Hepatocyte (in vitro differentiated cells): ENCODE data around the gene PRKAR2A. TPM values are rescaled to one million over a fixed set of nuclear protein-coding genes. Genes with fewer than 3 reads are reported as not detected.
"Not testable (repeated sequence)": the region's sequence is repeated elsewhere in the genome, so short reads cannot be mapped to it uniquely, and the experiment has no call there.

Experiments
- DNase-seq: peaks from one replicate; pipeline ENCODE4 v3.0.0-alpha.2; 2016; ENCODE audit warnings: low spot score
- H2AFZ ChIP-seq: fragments of 200-600 bp; sonication (generic); 2 replicates; pipeline ENCODE4 v1.6.0; 2016; ENCODE audit warnings: antibody characterized with exemption, mild to moderate bottlenecking
- H3K27ac ChIP-seq: fragments of 200-600 bp; sonication (generic); 2 replicates; pipeline ENCODE4 v1.5.1; 2016; ENCODE audit warnings: mild to moderate bottlenecking
- H3K27me3 ChIP-seq: fragments of 200-600 bp; sonication (generic); 2 replicates; pipeline ENCODE4 v1.6.1; 2016
- H3K36me3 ChIP-seq: fragments of 200-600 bp; sonication (generic); replicated peaks from 2 replicates; pipeline ENCODE4 v1.5.1; 2016; ENCODE audit warnings: low read depth; ENCODE audit not compliant: insufficient read depth
- H3K4me1 ChIP-seq: fragments of 200-600 bp; sonication (generic); 2 replicates; pipeline ENCODE4 v1.5.1; 2016; ENCODE audit warnings: mild to moderate bottlenecking, moderate library complexity; ENCODE audit not compliant: insufficient read depth
- H3K4me2 ChIP-seq: fragments of 200-600 bp; sonication (generic); 2 replicates; pipeline ENCODE4 v1.6.0; 2016
- H3K4me3 ChIP-seq: fragments of 200-600 bp; sonication (generic); 2 replicates; pipeline ENCODE4 v1.5.1; 2016; ENCODE audit warnings: mild to moderate bottlenecking
- H3K79me2 ChIP-seq: fragments of 200-600 bp; sonication (generic); 2 replicates; pipeline ENCODE4 v1.6.0; 2017; ENCODE audit warnings: mild to moderate bottlenecking
- H3K9me2 ChIP-seq: fragments of 200-600 bp; sonication (generic); replicated peaks from 2 replicates; pipeline ENCODE4 v1.6.0; 2017; ENCODE audit warnings: mild to moderate bottlenecking; ENCODE audit not compliant: insufficient read depth
- H3K9me3 ChIP-seq: fragments of 200-600 bp; sonication (generic); 2 replicates; pipeline ENCODE4 v1.5.1; 2016; ENCODE audit warnings: low read depth, mild to moderate bottlenecking
- H4K20me1 ChIP-seq: fragments of 200-600 bp; sonication (generic); 2 replicates; pipeline ENCODE4 v1.6.0; 2016; ENCODE audit warnings: mild to moderate bottlenecking; ENCODE audit not compliant: insufficient read depth, poor library complexity, severe bottlenecking
- CTCF ChIP-seq: fragments of 200-600 bp; sonication (generic); IDR thresholded peaks from 2 replicates; pipeline ENCODE4 v1.5.1; 2016; ENCODE audit warnings: antibody characterized with exemption, mild to moderate bottlenecking; ENCODE audit not compliant: poor library complexity
- EZH2 ChIP-seq: fragments of 200-600 bp; sonication (generic); IDR thresholded peaks from 2 replicates; pipeline ENCODE4 v1.6.1; 2016; ENCODE audit warnings: antibody characterized with exemption, mild to moderate bottlenecking, borderline replicate concordance
- EZH2phosphoT487 ChIP-seq: fragments of 200-600 bp; sonication (generic); IDR thresholded peaks from one replicate; pipeline ENCODE4 v1.6.1; 2018; ENCODE audit warnings: antibody characterized with exemption, mild to moderate bottlenecking, low read depth, moderate library complexity; ENCODE audit not compliant: unreplicated experiment, severe bottlenecking
- WGBS: methylation state at CpG from one replicate; pipeline ENCODE4 v1.1.6; 2016; ENCODE audit warnings: low lambda C conversion rate; ENCODE audit errors: missing lambda C conversion rate; 5-methylcytosine and 5-hydroxymethylcytosine counted together
- polyA plus RNA-seq: library from polyadenylated mRNA; unstranded; fragments of >200 nt; fragmentation: Nextera tagmentation; extraction: Ambion mirVana; gene quantifications from 2 replicates; pipeline ENCODE4 v1.2.1, GENCODE V29; 2016
- total RNA-seq: library from RNA; depleted of rRNA; stranded (reverse); fragments of >200 nt; gene quantifications from 2 replicates; pipeline ENCODE4 v1.2.3, GENCODE V29; 2014

The PRKAR2A gene
- total and polyA plus RNA-seq, 2 experiments from 2014 or later = 9.0 to 33.9 TPM

- TF ChIP-seq EZH2 = no peak
- no peak for TF ChIP-seq EZH2phosphoT487
- no peak for TF ChIP-seq CTCF
- H2AFZ ChIP-seq = no peak overlapping the region
- no peaks in the 10 kb centered on the region for H3K36me3 ChIP-seq
- H3K4me3 ChIP-seq = no peak overlapping the region
- H3K4me2 ChIP-seq = no peak overlapping the region
- no peaks in the 10 kb centered on the region for H3K9me2 ChIP-seq
- H3K4me1 ChIP-seq = no peaks in the 10 kb centered on the region
- no peaks in the 10 kb centered on the region for H3K9me3 ChIP-seq
- H3K27me3 ChIP-seq = no peaks in the 10 kb centered on the region
- 97% methylated on average over 4 of the region's 4 CpGs for WGBS
- no peaks in the 10 kb centered on the region for H4K20me1 ChIP-seq
- peaks cover 15% of the 10 kb centered on the region for H3K79me2 ChIP-seq
- H3K27ac ChIP-seq = no peak overlapping the region
- DNase-seq = no peak
Measured at GRCh38 chr3:48804930-48805329, 42.7 kb downstream of the PRKAR2A start.

GRCh38 chr3:48800831-48801230 is 46.8 kb downstream of the PRKAR2A start:
- not testable (repeated sequence) for H3K36me3 ChIP-seq, H3K27me3 ChIP-seq, H3K79me2 ChIP-seq, H2AFZ ChIP-seq, H3K27ac ChIP-seq, H4K20me1 ChIP-seq, H3K9me3 ChIP-seq, DNase-seq, H3K4me2 ChIP-seq, H3K9me2 ChIP-seq, H3K4me1 ChIP-seq, H3K4me3 ChIP-seq
- 94% methylated on average over 11 of the region's 12 CpGs for WGBS

- H3K27ac ChIP-seq = no peak overlapping the region
- 87% methylated on average over 1 of the region's 1 CpG for WGBS
- no peaks in the 10 kb centered on the region for H3K4me1 ChIP-seq
- no peak overlapping the region for H2AFZ ChIP-seq
- no peak overlapping the region for H3K4me2 ChIP-seq
- TF ChIP-seq EZH2 (no peak), EZH2phosphoT487 (no peak), CTCF (no peak)
- no peaks in the 10 kb centered on the region for H4K20me1 ChIP-seq
- H3K27me3 ChIP-seq = no peaks in the 10 kb centered on the region
- no peaks in the 10 kb centered on the region for H3K79me2 ChIP-seq
- no peak overlapping the region for H3K4me3 ChIP-seq
- H3K9me2 ChIP-seq = no peaks in the 10 kb centered on the region
- no peaks in the 10 kb centered on the region for H3K9me3 ChIP-seq
- DNase-seq = no peak
- no peaks in the 10 kb centered on the region for H3K36me3 ChIP-seq
Measured at GRCh38 chr3:48798998-48799397, 48.7 kb downstream of the PRKAR2A start.

GRCh38 chr3:48797626-48798025 is 50.0 kb downstream of the PRKAR2A start:
- H3K4me1 ChIP-seq = no peaks in the 10 kb centered on the region
- H3K9me3 ChIP-seq = no peaks in the 10 kb centered on the region
- H2AFZ ChIP-seq = no peak overlapping the region
- 97% methylated on average over 2 of the region's 2 CpGs for WGBS
- no peaks in the 10 kb centered on the region for H4K20me1 ChIP-seq
- no peaks in the 10 kb centered on the region for H3K79me2 ChIP-seq
- TF ChIP-seq CTCF (no peak), EZH2 (no peak), EZH2phosphoT487 (no peak)
- DNase-seq = no peak
- H3K27me3 ChIP-seq = no peaks in the 10 kb centered on the region
- H3K27ac ChIP-seq = no peak overlapping the region
- H3K9me2 ChIP-seq = no peaks in the 10 kb centered on the region
- no peaks in the 10 kb centered on the region for H3K36me3 ChIP-seq
- no peak overlapping the region for H3K4me2 ChIP-seq
- H3K4me3 ChIP-seq = no peak overlapping the region
